Fibroblast of lung (primary cell): ENCODE results near the gene DHFR2. TPM values are rescaled to one million over a fixed set of nuclear protein-coding genes. Genes with fewer than 3 reads are reported as not detected.

ENCODE experiments used
- DNase-seq, 2 donors: peaks; one replicate each; pipeline versions ENCODE4 v3.0.0 to v3.0.0-alpha.2; 2010; ENCODE audit warnings: low read depth in 2 of 2
- H2AFZ ChIP-seq: 2 replicates; pipeline ENCODE4 v1.5.1; 2012; ENCODE audit warnings: low read length, control low read depth, inconsistent platforms
- H3K27ac ChIP-seq: 2 replicates; pipeline ENCODE4 v1.5.1; 2011; ENCODE audit warnings: low read length, control low read depth; ENCODE audit not compliant: insufficient read depth
- H3K27me3 ChIP-seq: 2 replicates; pipeline ENCODE4 v1.5.1; 2011; ENCODE audit warnings: mild to moderate bottlenecking, low read length; ENCODE audit not compliant: control insufficient read depth, insufficient read depth
- H3K36me3 ChIP-seq: 2 replicates; pipeline ENCODE4 v1.5.1; 2011; ENCODE audit warnings: low read length; ENCODE audit not compliant: control insufficient read depth, insufficient read depth
- H3K4me1 ChIP-seq: 2 replicates; pipeline ENCODE4 v1.5.1; 2011; ENCODE audit warnings: low read length; ENCODE audit not compliant: control insufficient read depth, insufficient read depth; ENCODE audit errors: extremely low read depth
- H3K4me2 ChIP-seq: 2 replicates; pipeline ENCODE4 v1.5.1; 2011; ENCODE audit warnings: low read length, control low read depth; ENCODE audit not compliant: insufficient read depth; ENCODE audit errors: extremely low read depth
- H3K4me3 ChIP-seq, 4 experiments: fragments of 200-600 bp in 1 of 4; sonication (generic) in 1 of 4; replicated peaks in 1 of 4; 2 replicates each; pipeline ENCODE4 v1.5.1; 2011 to 2016; ENCODE audit warnings: low read length in 4 of 4, low read depth in 3 of 4, mild to moderate bottlenecking in 3 of 4, control low read depth in 2 of 4, inconsistent platforms in 1 of 4, mixed read lengths in 1 of 4; ENCODE audit not compliant: insufficient read depth in 1 of 4; ENCODE audit errors: control extremely low read depth in 1 of 4
- H3K79me2 ChIP-seq: 2 replicates; pipeline ENCODE4 v1.5.1; 2012; ENCODE audit warnings: mild to moderate bottlenecking, low read length, inconsistent platforms; ENCODE audit not compliant: control insufficient read depth, insufficient read depth
- H3K9ac ChIP-seq: 2 replicates; pipeline ENCODE4 v1.5.1; 2011; ENCODE audit warnings: mild to moderate bottlenecking, low read length, control low read depth; ENCODE audit not compliant: insufficient read depth
- H3K9me3 ChIP-seq: 2 replicates; pipeline ENCODE4 v1.5.1; 2012; ENCODE audit warnings: low read depth, low read length; ENCODE audit not compliant: control insufficient read depth, insufficient read depth
- H4K20me1 ChIP-seq: 2 replicates; pipeline ENCODE4 v1.5.1; 2011; ENCODE audit warnings: low read length; ENCODE audit not compliant: control insufficient read depth, insufficient read depth; ENCODE audit errors: extremely low read depth
- CTCF ChIP-seq, 2 donors: IDR thresholded peaks in 1 of 2; conservative IDR thresholded peaks in 1 of 2; 1 replicate in 1 of 2; 2 replicates in 1 of 2; pipeline ENCODE4 v1.5.1; 2011 to 2012; ENCODE audit warnings: low read length in 2 of 2, control low read depth in 1 of 2, inconsistent platforms in 1 of 2, low read depth in 1 of 2, mild to moderate bottlenecking in 1 of 2
- EZH2 ChIP-seq: IDR thresholded peaks from 2 replicates; pipeline ENCODE4 v1.5.1; 2012; ENCODE audit warnings: low read length, control low read depth, mild to moderate bottlenecking; ENCODE audit errors: missing control alignments
- polyA plus RNA-seq, 2 donors: library from polyadenylated mRNA; depleted of rRNA in 1 of 2; stranded (reverse) in 1 of 2; unstranded in 1 of 2; fragments of >200 nt; gene quantifications; 2 replicates each; pipeline ENCODE4 v1.2.1, GENCODE V29; 2011 to 2012; ENCODE audit warnings: missing spikeins in 1 of 2
- total RNA-seq: library from RNA; depleted of rRNA; stranded (reverse); fragments of >200 nt; gene quantifications from 2 replicates; pipeline ENCODE4 v1.2.1, GENCODE V29; 2014

DHFR2 gene
- total and polyA plus RNA-seq, 2 donors (not counting 1 experiment from before 2014, with no cell fraction given) = 4.3 to 6.9 TPM

GRCh38 chr3:94076055-94076454, 13.3 kb upstream of the DHFR2 start:
- Histone ChIP-seq H2AFZ (no peak overlapping the region), H3K4me2 (no peak overlapping the region), H3K9ac (no peak overlapping the region), H3K4me3 (no peak overlapping the region), H3K4me1 (no peaks in the 10 kb centered on the region), H3K27ac (no peak overlapping the region), H3K36me3 (no peaks in the 10 kb centered on the region), H3K27me3 (no peaks in the 10 kb centered on the region), H3K79me2 (no peaks in the 10 kb centered on the region), H3K9me3 (no peaks in the 10 kb centered on the region), H4K20me1 (no peaks in the 10 kb centered on the region)
- TF ChIP-seq EZH2 (no peak), CTCF (conservative IDR thresholded peaks at IDR 0.05 in 1 of 2, IDR thresholded peaks at IDR 0.05 in 1 of 2; ENCODE audit: low read depth in 1 of 2, low read length in 2 of 2) (no peak)
- peak in 1 of 2 donors; percentile 74 for DNase-seq

- H2AFZ ChIP-seq = no peak overlapping the region
- no peaks in the 10 kb centered on the region for H3K36me3 ChIP-seq
- H3K4me1 ChIP-seq = no peaks in the 10 kb centered on the region
- H3K4me2 ChIP-seq = no peak overlapping the region
- H3K4me3 ChIP-seq = no peak overlapping the region
- DNase-seq = no peak
- H3K9me3 ChIP-seq = no peaks in the 10 kb centered on the region
- H4K20me1 ChIP-seq = no peaks in the 10 kb centered on the region
- TF ChIP-seq CTCF (conservative IDR thresholded peaks at IDR 0.05 in 1 of 2, IDR thresholded peaks at IDR 0.05 in 1 of 2; ENCODE audit: low read depth in 1 of 2, low read length in 2 of 2) (no peak), EZH2 (no peak)
- H3K27ac ChIP-seq = no peak overlapping the region
- H3K79me2 ChIP-seq = no peaks in the 10 kb centered on the region
- no peak overlapping the region for H3K9ac ChIP-seq
- H3K27me3 ChIP-seq = no peaks in the 10 kb centered on the region
Observed at GRCh38 chr3:94071713-94072284, 9.1 kb upstream of the DHFR2 start.

- TF ChIP-seq CTCF (conservative IDR thresholded peaks at IDR 0.05 in 1 of 2, IDR thresholded peaks at IDR 0.05 in 1 of 2; ENCODE audit: low read depth in 1 of 2, low read length in 2 of 2) = no peak
- no peak for TF ChIP-seq EZH2
- H3K4me3 ChIP-seq = no peak overlapping the region
Observed at GRCh38 chr3:94070341-94070911, 7.7 kb upstream of the DHFR2 start.

More at GRCh38 chr3:94070341-94070911, 7.7 kb upstream of the DHFR2 start:
- H2AFZ ChIP-seq = no peak overlapping the region
- DNase-seq = no peak
- no peaks in the 10 kb centered on the region for H4K20me1 ChIP-seq
- H3K79me2 ChIP-seq = no peaks in the 10 kb centered on the region
- no peaks in the 10 kb centered on the region for H3K9me3 ChIP-seq
- H3K4me2 ChIP-seq = no peak overlapping the region
- H3K4me1 ChIP-seq = no peaks in the 10 kb centered on the region
- H3K9ac ChIP-seq = no peak overlapping the region
- H3K27ac ChIP-seq = no peak overlapping the region
- H3K36me3 ChIP-seq = no peaks in the 10 kb centered on the region
- no peaks in the 10 kb centered on the region for H3K27me3 ChIP-seq
